Psoas muscle (tissue), 8 donors: Measurements from ENCODE around the gene CFAP70. TPM values are rescaled to one million over a fixed set of nuclear protein-coding genes. Genes with fewer than 3 reads are reported as not detected.

ENCODE experiments used
- ATAC-seq, 4 donors: fragments of 200-7000 bp; cut with Tn5 transposase; one replicate each; pipeline ENCODE4 v1.9.1; 2020; ENCODE audit warnings: moderate library complexity in 3 of 4, mild to moderate bottlenecking in 2 of 4
- DNase-seq, 2 donors: peaks; one replicate each; pipeline ENCODE4 v3.0.0-alpha.2; 2020
- H3K27ac ChIP-seq: fragments of 200-600 bp; one replicate; pipeline ENCODE4 v1.8.0; 2022
- H3K27me3 ChIP-seq, 3 donors: fragments of 200-600 bp in 1 of 3; one replicate each; pipeline versions ENCODE4 v1.6.1 to v1.8.0; 2013 to 2022; ENCODE audit warnings: low read length in 2 of 3, mild to moderate bottlenecking in 2 of 3, moderate library complexity in 1 of 3; ENCODE audit not compliant: insufficient read depth in 3 of 3
- H3K36me3 ChIP-seq, 2 donors: fragments of 200-600 bp in 1 of 2; one replicate each; pipeline versions ENCODE4 v1.6.1 to v1.8.0; 2013 to 2022; ENCODE audit warnings: low read depth in 1 of 2, mild to moderate bottlenecking in 1 of 2, moderate library complexity in 1 of 2; ENCODE audit not compliant: insufficient read depth in 1 of 2
- H3K4me1 ChIP-seq: fragments of 200-600 bp; one replicate; pipeline ENCODE4 v1.8.0; 2022
- H3K4me3 ChIP-seq: fragments of 200-600 bp; one replicate; pipeline ENCODE4 v1.8.0; 2022; ENCODE audit warnings: mild to moderate bottlenecking
- H3K9me3 ChIP-seq: fragments of 200-600 bp; one replicate; pipeline ENCODE4 v1.8.0; 2022
- CTCF ChIP-seq: fragments of 200-600 bp; IDR thresholded peaks from one replicate; pipeline ENCODE4 v1.8.0; 2022; ENCODE audit warnings: antibody characterized with exemption
- WGBS, 3 donors: extraction: QIAGEN DNeasy Blood & Tissue Kit; methylation state at CpG; one replicate each; pipeline versions ENCODE4 v1.1.6 to v1.1.7; 2013; 5-methylcytosine and 5-hydroxymethylcytosine counted together
- intact Hi-C, 2 donors: fragments of 100-400 bp; cut with DNase I; formaldehyde crosslinking; loops; one replicate each; pipeline versions ENCODE4 v1.11.0 to v1.14.2; 2022
- polyA plus RNA-seq, 3 donors: library from polyadenylated mRNA; stranded (reverse); fragments of 200-250 nt; gene quantifications; one replicate each; pipeline ENCODE4 v1.2.3, GENCODE V29; 2013
- total RNA-seq, 4 donors: library from RNA; stranded (reverse); fragmentation: NEBNext Ultra II Directional in 2 of 4; extraction: Animal tissue kit (Norgen Biotek cat#: 25700) in 2 of 4; gene quantifications; one replicate each; pipeline versions ENCODE4 v1.2.1 to v1.2.4, GENCODE V29; 2021 to 2023
- donor health status: healthy with polysubstance abuse.
- donor health status: DM: no; HTN: no; CAD: no; lungs with moderate emphysema.
- donor health status: Bipolar disorder and iron deficiency.
- donor health status: healthy.
- donor health status: DM: yes; HTN: yes; CAD: no.
- donor health status: DM: no; HTN: no; CAD: no.
- donor health status: DM: no; HTN: no; CAD: no.
- donor health status: DM: yes; HTN: yes; CAD: no.

Gene CFAP70
- total and polyA plus RNA-seq, 7 donors = 0.08 to 0.86 (median 0.47) TPM

- TF ChIP-seq CTCF = no peak
- no peak overlapping the region for H3K4me3 ChIP-seq
- no peaks in the 10 kb centered on the region for H3K4me1 ChIP-seq
- DNase-seq (no peak), ATAC-seq (no peak)
- H3K27ac ChIP-seq = no peak overlapping the region
- no peaks in the 10 kb centered on the region for H3K9me3 ChIP-seq
- H3K36me3 ChIP-seq = peaks cover 0 to 46% of the 10 kb centered on the region in 2 donors
- intact Hi-C loops = no loop called here
- no peaks in the 10 kb centered on the region for H3K27me3 ChIP-seq
Measured at GRCh38 chr10:73219384-73219783, 139.3 kb downstream of the CFAP70 start.

- H3K36me3 ChIP-seq = peaks cover 0 to 46% of the 10 kb centered on the region in 2 donors
Measured at GRCh38 chr10:73218431-73219191, 140.1 kb downstream of the CFAP70 start.

DNA sequence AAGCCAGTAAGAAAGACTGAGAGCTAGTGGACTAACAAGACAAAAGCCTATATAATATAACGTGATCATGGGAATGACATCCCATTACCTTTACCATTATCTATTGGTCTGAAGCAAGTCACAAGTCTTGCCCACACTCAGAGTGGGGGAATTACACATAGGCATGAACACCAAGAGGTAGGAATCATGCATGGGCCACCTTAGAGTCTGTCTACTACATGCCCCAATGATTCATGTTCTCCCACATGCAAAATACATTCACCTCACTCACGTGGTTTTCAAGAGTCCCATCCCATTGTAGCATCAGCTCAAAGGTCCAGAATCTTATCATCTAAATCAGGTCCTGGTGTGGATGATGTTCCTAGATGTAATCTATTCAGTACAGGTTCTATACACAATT lies 141.0 kb downstream of the CFAP70 start:
- WGBS, 3 donors = 94 to 97% (median 96%) methylated on average over 2 of the region's 2 CpGs
- intact Hi-C loops = no loop called here
- Histone ChIP-seq H3K27me3 (no peaks in the 10 kb centered on the region), H3K4me1 (no peaks in the 10 kb centered on the region), H3K27ac (no peak overlapping the region), H3K9me3 (no peaks in the 10 kb centered on the region), H3K4me3 (no peak overlapping the region), H3K36me3 (peaks cover 0 to 51% of the 10 kb centered on the region in 2 donors)
- ATAC-seq (no peak), DNase-seq (no peak)
- TF ChIP-seq CTCF = no peak

More at GRCh38 chr10:73218431-73219191, 140.1 kb downstream of the CFAP70 start:
- H3K9me3 ChIP-seq = no peaks in the 10 kb centered on the region
- WGBS, 3 donors = 92 to 95% (median 94%) methylated on average over 2 of the region's 2 CpGs
- H3K4me3 ChIP-seq = no peak overlapping the region
- no peak overlapping the region for H3K27ac ChIP-seq
- no peaks in the 10 kb centered on the region for H3K27me3 ChIP-seq
- H3K4me1 ChIP-seq = no peaks in the 10 kb centered on the region
- DNase-seq = no peak
- ATAC-seq = no peak
- TF ChIP-seq CTCF = no peak
- intact Hi-C loops = no loop called here

GRCh38 chr10:73215749-73216148 lies 142.9 kb downstream of the CFAP70 start:
- Histone ChIP-seq H3K27ac (no peak overlapping the region), H3K36me3 (peaks cover 2 to 65% of the 10 kb centered on the region in 2 donors), H3K4me3 (no peak overlapping the region), H3K4me1 (no peaks in the 10 kb centered on the region), H3K27me3 (no peaks in the 10 kb centered on the region), H3K9me3 (no peaks in the 10 kb centered on the region)
- 94 to 100% (median 99%) methylated on average over 1 of the region's 1 CpG for WGBS, 3 donors
- intact Hi-C loops = no loop called here
- DNase-seq (no peak), ATAC-seq (no peak)
- TF ChIP-seq CTCF = no peak
